Neural cell (in vitro differentiated cells): ENCODE data around the gene CYB561A3. TPM values are rescaled to one million over a fixed set of nuclear protein-coding genes. Genes with fewer than 3 reads are reported as not detected.

Source experiments
- H2AFZ ChIP-seq: fragments of 200-600, 300-800 bp; sonication (generic), shearing (Covaris generic); 2 replicates; pipeline ENCODE4 v1.6.0; 2014; ENCODE audit warnings: low read depth, mild to moderate bottlenecking, antibody characterized with exemption, low read length, moderate library complexity
- H3F3A ChIP-seq: fragments of 200-600 bp; shearing (Covaris generic); 2 replicates; pipeline ENCODE4 v1.6.1; 2016; ENCODE audit warnings: mild to moderate bottlenecking, moderate library complexity, mixed read lengths, antibody characterized with exemption, low read length; ENCODE audit not compliant: insufficient read depth, poor library complexity, severe bottlenecking
- H3K27ac ChIP-seq: fragments of 200-600, 300-800 bp; sonication (generic), shearing (Covaris generic); 2 replicates; pipeline ENCODE4 v1.5.1; 2014; ENCODE audit warnings: mild to moderate bottlenecking, low read length, moderate library complexity
- H3K27me3 ChIP-seq: fragments of 300-800, 200-600 bp; sonication (generic), shearing (Covaris generic); 2 replicates; pipeline ENCODE4 v1.6.0; 2014; ENCODE audit warnings: mild to moderate bottlenecking, low read depth, low read length, moderate library complexity; ENCODE audit not compliant: insufficient read depth
- H3K36me3 ChIP-seq: fragments of 300-800, 200-600 bp; sonication (generic), shearing (Covaris generic); 2 replicates; pipeline ENCODE4 v1.5.1; 2014; ENCODE audit warnings: mild to moderate bottlenecking, antibody characterized with exemption, low read length, moderate library complexity; ENCODE audit not compliant: insufficient read depth
- H3K4me2 ChIP-seq: fragments of 300-800, 200-600 bp; sonication (generic), shearing (Covaris generic); 2 replicates; pipeline ENCODE4 v1.6.0; 2014; ENCODE audit warnings: mild to moderate bottlenecking, low read length
- H3K4me3 ChIP-seq: fragments of 300-800, 200-600 bp; sonication (generic), shearing (Covaris generic); 2 replicates; pipeline ENCODE4 v1.5.1; 2014; ENCODE audit warnings: mild to moderate bottlenecking, low read length, moderate library complexity
- H3K79me2 ChIP-seq: fragments of 200-600 bp; shearing (Covaris generic); replicated peaks from 2 replicates; pipeline ENCODE4 v1.6.0; 2014; ENCODE audit warnings: mild to moderate bottlenecking, low read length, moderate library complexity; ENCODE audit not compliant: insufficient read depth
- H3K9ac ChIP-seq: fragments of 300-800, 200-600 bp; sonication (generic), shearing (Covaris generic); 2 replicates; pipeline ENCODE4 v1.6.1; 2016; ENCODE audit warnings: mild to moderate bottlenecking, low read length, mixed read lengths
- H3K9me2 ChIP-seq: fragments of 200-600 bp; shearing (Covaris generic); 2 replicates; pipeline ENCODE4 v1.6.1; 2016; ENCODE audit warnings: mild to moderate bottlenecking, low read length, mixed read lengths; ENCODE audit not compliant: insufficient read depth
- H3K9me3 ChIP-seq: fragments of 200-600, 300-800 bp; sonication (generic), shearing (Covaris generic); 2 replicates; pipeline ENCODE4 v1.6.1; 2016; ENCODE audit warnings: mild to moderate bottlenecking, mixed run types, low read length, moderate library complexity, mixed read lengths
- H4K20me1 ChIP-seq: fragments of 200-600 bp; shearing (Covaris generic); 2 replicates; pipeline ENCODE4 v1.6.1; 2016; ENCODE audit warnings: mild to moderate bottlenecking, mixed run types; ENCODE audit not compliant: insufficient read depth
- EP300 ChIP-seq: fragments of 450-650 bp; conservative IDR thresholded peaks from 2 replicates; pipeline ENCODE4 v1.6.1; 2014; ENCODE audit warnings: antibody characterized with exemption, mild to moderate bottlenecking, moderate library complexity; ENCODE audit not compliant: poor library complexity, severe bottlenecking
- EZH2 ChIP-seq: fragments of 200-600, 300-800 bp; shearing (Covaris generic), sonication (generic); IDR thresholded peaks from 2 replicates; pipeline ENCODE4 v1.6.1; 2014; ENCODE audit warnings: antibody characterized with exemption, low read length, borderline replicate concordance, mild to moderate bottlenecking; ENCODE audit not compliant: insufficient read depth, poor library complexity, severe bottlenecking
- MXI1 ChIP-seq: fragments of 450-650 bp; conservative IDR thresholded peaks from 2 replicates; pipeline ENCODE4 v1.6.1; 2014; ENCODE audit warnings: antibody characterized with exemption, mild to moderate bottlenecking; ENCODE audit not compliant: poor library complexity, severe bottlenecking
- POLR2AphosphoS5 ChIP-seq: IDR thresholded peaks from 2 replicates; pipeline ENCODE4 v1.6.1; 2012
- RAD21 ChIP-seq: fragments of 450-650 bp; conservative IDR thresholded peaks from 2 replicates; pipeline ENCODE4 v1.6.1; 2014; ENCODE audit warnings: antibody characterized with exemption, mild to moderate bottlenecking, moderate library complexity
- SMC3 ChIP-seq: fragments of 450-650 bp; conservative IDR thresholded peaks from 2 replicates; pipeline ENCODE4 v1.6.1; 2014; ENCODE audit warnings: antibody characterized with exemption, mild to moderate bottlenecking, moderate library complexity; ENCODE audit not compliant: poor library complexity
- TAF1 ChIP-seq: IDR thresholded peaks from 2 replicates; pipeline ENCODE4 v1.6.1; 2012; ENCODE audit warnings: low read depth
- polyA plus RNA-seq: library from polyadenylated mRNA; depleted of rRNA; stranded (reverse); fragments of >200 nt; gene quantifications from 2 replicates; pipeline ENCODE4 v1.2.3, GENCODE V29; 2014
- TF ChIP-seq, protein P1 (sequence below): fragments of 450-650 bp; IDR thresholded peaks from 2 replicates; pipeline ENCODE4 v1.5.1; 2014; ENCODE audit warnings: antibody characterized with exemption, mild to moderate bottlenecking, moderate library complexity; ENCODE audit not compliant: poor library complexity, severe bottlenecking
- TF ChIP-seq, protein P2 (sequence below): IDR thresholded peaks from 2 replicates; pipeline ENCODE4 v1.6.1; 2012; ENCODE audit warnings: borderline replicate concordance

Gene CYB561A3
- polyA plus RNA-seq, 1 donor from 2014 or later = 36.3 TPM

DNA sequence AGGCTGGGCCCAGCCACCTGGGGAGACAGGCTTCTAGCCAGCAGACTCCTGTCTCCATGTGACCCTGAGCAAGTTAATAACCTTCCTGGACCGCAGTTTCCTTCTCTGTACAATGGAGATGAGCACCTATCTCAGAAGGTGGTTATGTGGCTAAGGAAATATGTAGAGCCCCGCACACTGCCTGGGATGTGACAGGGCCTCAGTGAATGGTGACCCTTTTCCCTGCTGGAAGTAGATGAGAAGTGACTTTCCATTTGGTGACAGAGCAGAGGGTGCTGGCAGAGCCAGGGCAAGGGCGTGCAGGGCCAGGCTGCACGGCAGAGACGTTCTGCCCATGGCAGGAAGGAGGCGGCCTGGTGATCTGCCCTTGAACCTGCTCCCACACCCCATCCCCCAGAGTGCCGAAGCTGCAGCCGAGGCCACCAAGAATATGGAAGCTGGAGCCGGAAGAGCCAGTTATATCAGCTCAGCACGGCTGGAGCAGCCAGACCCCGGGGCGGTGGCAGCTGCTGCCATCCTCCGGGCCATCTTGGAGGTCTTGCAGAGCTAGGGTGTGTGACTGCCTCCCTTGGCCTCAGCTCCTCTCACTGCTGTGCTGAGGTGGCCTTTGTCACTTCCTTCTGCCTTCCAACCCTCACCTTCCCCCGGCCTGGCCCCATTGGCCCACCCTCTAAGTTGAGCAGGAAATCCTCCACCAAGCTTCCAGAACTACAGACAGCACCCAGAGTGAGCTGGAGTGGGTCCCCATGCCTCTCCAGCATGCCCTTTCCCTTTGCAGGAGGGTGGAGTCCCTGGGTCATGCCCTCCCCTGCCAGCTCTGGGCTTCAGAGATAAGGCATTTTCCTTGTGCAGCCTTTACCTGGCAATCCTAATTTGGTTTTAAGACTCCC, 15.5 kb downstream of the CYB561A3 start (continued):
- TF ChIP-seq, protein P1, sequence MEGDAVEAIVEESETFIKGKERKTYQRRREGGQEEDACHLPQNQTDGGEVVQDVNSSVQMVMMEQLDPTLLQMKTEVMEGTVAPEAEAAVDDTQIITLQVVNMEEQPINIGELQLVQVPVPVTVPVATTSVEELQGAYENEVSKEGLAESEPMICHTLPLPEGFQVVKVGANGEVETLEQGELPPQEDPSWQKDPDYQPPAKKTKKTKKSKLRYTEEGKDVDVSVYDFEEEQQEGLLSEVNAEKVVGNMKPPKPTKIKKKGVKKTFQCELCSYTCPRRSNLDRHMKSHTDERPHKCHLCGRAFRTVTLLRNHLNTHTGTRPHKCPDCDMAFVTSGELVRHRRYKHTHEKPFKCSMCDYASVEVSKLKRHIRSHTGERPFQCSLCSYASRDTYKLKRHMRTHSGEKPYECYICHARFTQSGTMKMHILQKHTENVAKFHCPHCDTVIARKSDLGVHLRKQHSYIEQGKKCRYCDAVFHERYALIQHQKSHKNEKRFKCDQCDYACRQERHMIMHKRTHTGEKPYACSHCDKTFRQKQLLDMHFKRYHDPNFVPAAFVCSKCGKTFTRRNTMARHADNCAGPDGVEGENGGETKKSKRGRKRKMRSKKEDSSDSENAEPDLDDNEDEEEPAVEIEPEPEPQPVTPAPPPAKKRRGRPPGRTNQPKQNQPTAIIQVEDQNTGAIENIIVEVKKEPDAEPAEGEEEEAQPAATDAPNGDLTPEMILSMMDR = no peak
- TF ChIP-seq TAF1 = no peak

DNA sequence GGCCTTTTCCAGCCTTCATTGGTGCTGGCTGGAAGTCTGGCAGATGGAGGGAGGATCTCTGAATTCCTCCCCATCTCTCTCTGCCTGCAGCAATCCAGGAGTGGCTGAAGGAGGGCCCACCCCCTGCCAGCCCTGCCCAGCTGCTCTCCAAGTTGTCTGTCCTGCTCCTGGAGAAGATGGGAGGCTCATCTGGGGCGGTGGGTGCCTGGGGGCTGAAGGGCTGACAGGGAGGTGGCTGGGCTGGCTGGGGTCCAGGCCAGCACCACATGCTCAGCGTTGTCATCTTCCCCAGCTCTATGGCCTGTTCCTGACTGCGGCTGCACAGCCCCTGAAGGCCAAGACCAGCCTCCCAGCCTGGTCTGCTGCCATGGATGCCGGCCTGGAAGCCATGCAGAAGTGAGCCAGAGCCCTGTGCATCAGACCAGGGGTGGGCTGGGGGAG, 16.5 kb downstream of the CYB561A3 start:
- H3K36me3 ChIP-seq = no peaks in the 10 kb centered on the region
- no peaks in the 10 kb centered on the region for H3K27me3 ChIP-seq
- H3F3A ChIP-seq = no peaks in the 10 kb centered on the region
- H3K27ac ChIP-seq = no peak overlapping the region
- H3K4me3 ChIP-seq = no peak overlapping the region
- no peaks in the 10 kb centered on the region for H3K9me3 ChIP-seq
- no peaks in the 10 kb centered on the region for H3K79me2 ChIP-seq
- no peak overlapping the region for H3K4me2 ChIP-seq
- no peaks in the 10 kb centered on the region for H3K9me2 ChIP-seq
- no peak overlapping the region for H3K9ac ChIP-seq
- H4K20me1 ChIP-seq = no peaks in the 10 kb centered on the region
- TF ChIP-seq RAD21 (no peak), EZH2 (no peak), SMC3 (no peak), MXI1 (no peak), POLR2AphosphoS5 (no peak), EP300 (no peak), TAF1 (no peak)
- TF ChIP-seq, protein P1 = no peak
- TF ChIP-seq, protein P2, sequence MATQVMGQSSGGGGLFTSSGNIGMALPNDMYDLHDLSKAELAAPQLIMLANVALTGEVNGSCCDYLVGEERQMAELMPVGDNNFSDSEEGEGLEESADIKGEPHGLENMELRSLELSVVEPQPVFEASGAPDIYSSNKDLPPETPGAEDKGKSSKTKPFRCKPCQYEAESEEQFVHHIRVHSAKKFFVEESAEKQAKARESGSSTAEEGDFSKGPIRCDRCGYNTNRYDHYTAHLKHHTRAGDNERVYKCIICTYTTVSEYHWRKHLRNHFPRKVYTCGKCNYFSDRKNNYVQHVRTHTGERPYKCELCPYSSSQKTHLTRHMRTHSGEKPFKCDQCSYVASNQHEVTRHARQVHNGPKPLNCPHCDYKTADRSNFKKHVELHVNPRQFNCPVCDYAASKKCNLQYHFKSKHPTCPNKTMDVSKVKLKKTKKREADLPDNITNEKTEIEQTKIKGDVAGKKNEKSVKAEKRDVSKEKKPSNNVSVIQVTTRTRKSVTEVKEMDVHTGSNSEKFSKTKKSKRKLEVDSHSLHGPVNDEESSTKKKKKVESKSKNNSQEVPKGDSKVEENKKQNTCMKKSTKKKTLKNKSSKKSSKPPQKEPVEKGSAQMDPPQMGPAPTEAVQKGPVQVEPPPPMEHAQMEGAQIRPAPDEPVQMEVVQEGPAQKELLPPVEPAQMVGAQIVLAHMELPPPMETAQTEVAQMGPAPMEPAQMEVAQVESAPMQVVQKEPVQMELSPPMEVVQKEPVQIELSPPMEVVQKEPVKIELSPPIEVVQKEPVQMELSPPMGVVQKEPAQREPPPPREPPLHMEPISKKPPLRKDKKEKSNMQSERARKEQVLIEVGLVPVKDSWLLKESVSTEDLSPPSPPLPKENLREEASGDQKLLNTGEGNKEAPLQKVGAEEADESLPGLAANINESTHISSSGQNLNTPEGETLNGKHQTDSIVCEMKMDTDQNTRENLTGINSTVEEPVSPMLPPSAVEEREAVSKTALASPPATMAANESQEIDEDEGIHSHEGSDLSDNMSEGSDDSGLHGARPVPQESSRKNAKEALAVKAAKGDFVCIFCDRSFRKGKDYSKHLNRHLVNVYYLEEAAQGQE = no peak
- H2AFZ ChIP-seq = no peak overlapping the region
